A549 (cell line): ENCODE results near the gene BNIPL. TPM values are rescaled to one million over a fixed set of nuclear protein-coding genes. Genes with fewer than 3 reads are reported as not detected.

Experiments used
- ATAC-seq, 2 experiments: fragments of 200-7000 bp in 1 of 2; fragments of >200 bp in 1 of 2; cut with Nextera tagmentation in 1 of 2; cut with Tn5 transposase in 1 of 2; 3 replicates each; pipeline versions ENCODE4 v1.8.0 to v1.9.1; 2018 to 2020; ENCODE audit warnings: mild to moderate bottlenecking in 1 of 2, moderate library complexity in 1 of 2
- CTCF ChIA-PET: fragments of 300-600 bp; sonication (Branson Sonifier 250); formaldehyde crosslinking; extraction: SDS; loops from one replicate; lab custom pipeline; 2021; ENCODE audit warnings: antibody characterized with exemption, inconsistent platforms; lab: Yijun Ruan, JAX
- POLR2A ChIA-PET: fragments of 350-600 bp; formaldehyde crosslinking; extraction: SDS; loops from one replicate; lab custom pipeline; 2021; ENCODE audit warnings: antibody characterized with exemption, inconsistent platforms; lab: Yijun Ruan, JAX
- DNase-seq, 2 experiments: peaks; one replicate each; pipeline versions ENCODE4 v3.0.0 to v3.0.0-alpha.2; 2011 to 2016; ENCODE audit warnings: low read depth in 1 of 2, low spot score in 1 of 2
- FAIRE-seq: peaks from 2 replicates; lab custom pipeline; 2011; peaks lifted over from hg19 to GRCh38; lab: Jason Lieb, UNC
- H3K27ac ChIP-seq, 2 experiments: fragments of >200 bp; sonication (Bioruptor Twin); formaldehyde crosslinking; 3 replicates each; pipeline ENCODE4 v1.5.1; 2016 to 2017
- H3K4me1 ChIP-seq: fragments of >200 bp; sonication (Bioruptor Twin); formaldehyde crosslinking; 3 replicates; pipeline ENCODE4 v1.6.1; 2016
- H3K4me2 ChIP-seq: fragments of >200 bp; sonication (Bioruptor Twin); formaldehyde crosslinking; 3 replicates; pipeline ENCODE4 v1.6.1; 2016
- H3K4me3 ChIP-seq: fragments of >200 bp; sonication (Bioruptor Twin); formaldehyde crosslinking; 3 replicates; pipeline ENCODE4 v1.5.1; 2016
- H3K9me3 ChIP-seq: fragments of >200 bp; sonication (Bioruptor Twin); formaldehyde crosslinking; 3 replicates; pipeline ENCODE4 v1.6.1; 2016
- BCL3 ChIP-seq: fragments of >200 bp; sonication (Bioruptor Twin); formaldehyde crosslinking; IDR thresholded peaks from 3 replicates; pipeline ENCODE4 v1.6.1; 2016
- CEBPB ChIP-seq, 2 experiments: fragments of >200 bp in 1 of 2; sonication (Bioruptor Twin) in 1 of 2; formaldehyde crosslinking in 1 of 2; IDR thresholded peaks; 2 replicates each; pipeline ENCODE4 v1.6.1; 2012 to 2016
- CHD2 ChIP-seq: fragments of 150-350 bp; IDR thresholded peaks from 2 replicates; pipeline ENCODE4 v1.6.1; 2014; ENCODE audit warnings: low read length; ENCODE audit not compliant: partially characterized antibody
- CHD4 ChIP-seq: fragments of 200-600 bp; sonication (generic); IDR thresholded peaks from 2 replicates; pipeline ENCODE4 v1.6.1; 2016; ENCODE audit warnings: antibody characterized with exemption, mild to moderate bottlenecking, borderline replicate concordance
- CTCF ChIP-seq: fragments of >200 bp; sonication (Bioruptor Twin); formaldehyde crosslinking; IDR thresholded peaks from 3 replicates; pipeline ENCODE4 v1.5.1; 2016
- E2F6 ChIP-seq: IDR thresholded peaks from 2 replicates; pipeline ENCODE4 v1.6.1; 2012; ENCODE audit warnings: low read depth, borderline replicate concordance
- EHF ChIP-seq: fragments of 250-450 bp; sonication (Bioruptor Pico); IDR thresholded peaks from 2 replicates; pipeline ENCODE4 v1.5.0; 2020; ENCODE audit warnings: mild to moderate bottlenecking
- EHMT2 ChIP-seq: fragments of 200-600 bp; sonication (generic); IDR thresholded peaks from 2 replicates; pipeline ENCODE4 v1.6.1; 2016; ENCODE audit warnings: antibody characterized with exemption, low read depth, mild to moderate bottlenecking, moderate library complexity
- ESRRA ChIP-seq: fragments of 150-350 bp; IDR thresholded peaks from 2 replicates; pipeline ENCODE4 v1.6.1; 2014; ENCODE audit warnings: mild to moderate bottlenecking, low read length, borderline replicate concordance
- FOSL2 ChIP-seq, 2 experiments: fragments of 450-650 bp in 1 of 2; fragments of >200 bp in 1 of 2; sonication (Bioruptor Twin) in 1 of 2; formaldehyde crosslinking; IDR thresholded peaks; 2 replicates each; pipeline versions ENCODE4 v1.5.0 to v1.6.1; 2016 to 2020; ENCODE audit warnings: mild to moderate bottlenecking in 1 of 2, moderate library complexity in 1 of 2
- FOXS1 ChIP-seq: fragments of 250-450 bp; sonication (Bioruptor Pico); IDR thresholded peaks from 2 replicates; pipeline ENCODE4 v1.5.0; 2020; ENCODE audit warnings: mild to moderate bottlenecking, moderate library complexity
- HMGXB4 ChIP-seq: fragments of 250-450 bp; sonication (Bioruptor Pico); IDR thresholded peaks from 2 replicates; pipeline ENCODE4 v1.5.0; 2021; ENCODE audit warnings: mild to moderate bottlenecking, moderate library complexity, borderline replicate concordance
- HOXB5 ChIP-seq: fragments of 250-450 bp; sonication (Bioruptor Pico); IDR thresholded peaks from 2 replicates; pipeline ENCODE4 v1.5.0; 2020; ENCODE audit warnings: mild to moderate bottlenecking, moderate library complexity
- JUN ChIP-seq, 2 experiments: fragments of >200 bp; sonication (Bioruptor Twin); formaldehyde crosslinking; IDR thresholded peaks; 2 replicates in 1 of 2; 3 replicates in 1 of 2; pipeline ENCODE4 v1.6.1; 2016 to 2017
- JUNB ChIP-seq: fragments of >200 bp; sonication (Bioruptor Twin); formaldehyde crosslinking; IDR thresholded peaks from 2 replicates; pipeline ENCODE4 v1.6.1; 2016
- MAX ChIP-seq: IDR thresholded peaks from 2 replicates; pipeline ENCODE4 v1.6.1; 2012
- MYC ChIP-seq: IDR thresholded peaks from 2 replicates; pipeline ENCODE4 v1.6.1; 2012; ENCODE audit warnings: mild to moderate bottlenecking, inconsistent platforms, low read length, improper control_type of control experiment, borderline replicate concordance
- NPAS2 ChIP-seq: fragments of 250-450 bp; sonication (Bioruptor Pico); IDR thresholded peaks from 2 replicates; pipeline ENCODE4 v1.8.0; 2022; ENCODE audit warnings: mild to moderate bottlenecking, moderate library complexity, borderline replicate concordance
- PHF8 ChIP-seq: fragments of 200-600 bp; sonication (generic); IDR thresholded peaks from 2 replicates; pipeline ENCODE4 v1.6.1; 2016; ENCODE audit warnings: low read depth, mild to moderate bottlenecking, antibody characterized with exemption, moderate library complexity, borderline replicate concordance
- POLR2A ChIP-seq: IDR thresholded peaks from 2 replicates; pipeline ENCODE4 v1.6.1; 2012; ENCODE audit warnings: mild to moderate bottlenecking, low read length
- POLR2AphosphoS2 ChIP-seq: conservative IDR thresholded peaks from 2 replicates; pipeline ENCODE4 v1.6.1; 2012; ENCODE audit warnings: low read length, improper control_type of control experiment, inconsistent platforms
- RAD21 ChIP-seq, 2 experiments: fragments of >200 bp in 1 of 2; sonication (Bioruptor Twin) in 1 of 2; formaldehyde crosslinking in 1 of 2; IDR thresholded peaks in 1 of 2; conservative IDR thresholded peaks in 1 of 2; 2 replicates in 1 of 2; 3 replicates in 1 of 2; pipeline ENCODE4 v1.6.1; 2012 to 2018; ENCODE audit warnings: inconsistent platforms in 1 of 2
- SMC3 ChIP-seq: fragments of >200 bp; sonication (Bioruptor Twin); formaldehyde crosslinking; IDR thresholded peaks from 3 replicates; pipeline ENCODE4 v1.6.1; 2018; ENCODE audit warnings: inconsistent platforms
- SREBF2 ChIP-seq: fragments of 450-650 bp; IDR thresholded peaks from 2 replicates; pipeline ENCODE4 v1.6.1; 2014; ENCODE audit warnings: mild to moderate bottlenecking, moderate library complexity
- TFCP2L1 ChIP-seq: fragments of 250-450 bp; sonication (Bioruptor Pico); IDR thresholded peaks from 2 replicates; pipeline ENCODE4 v1.5.0; 2021; ENCODE audit warnings: mild to moderate bottlenecking
- ZC3H11A ChIP-seq: fragments of 450-650 bp; IDR thresholded peaks from 2 replicates; pipeline ENCODE4 v1.6.1; 2014; ENCODE audit warnings: antibody characterized with exemption, mild to moderate bottlenecking
- ZFP36 ChIP-seq: fragments of 450-650 bp; IDR thresholded peaks from 2 replicates; pipeline ENCODE4 v1.6.1; 2014; ENCODE audit warnings: borderline replicate concordance; ENCODE audit not compliant: partially characterized antibody
- ZSCAN20 ChIP-seq: fragments of 250-450 bp; sonication (Bioruptor Pico); IDR thresholded peaks from 2 replicates; pipeline ENCODE4 v1.8.0; 2022; ENCODE audit warnings: mild to moderate bottlenecking, moderate library complexity
- WGBS: methylation state at CpG from one replicate; pipeline ENCODE4 v1.1.6; 2017; ENCODE audit errors: missing lambda C conversion rate; 5-methylcytosine and 5-hydroxymethylcytosine counted together
- polyA plus RNA-seq, 4 experiments: library from polyadenylated mRNA; depleted of rRNA in 3 of 4; stranded (reverse); fragments of >200 nt; fragmentation: RNase III in 1 of 4; extraction: RNeasy Plus Mini Kit Qiagen cat#74134 plus additional on column Dnase treatment in 1 of 4; gene quantifications; 2 replicates in 3 of 4; 3 replicates in 1 of 4; pipeline ENCODE4 v1.2.3, GENCODE V29; 2011 to 2017

The BNIPL gene
- polyA plus RNA-seq, 2 of the 4 experiments (the other 2 are of a cell fraction) = 0.22 to 0.30 TPM

GRCh38 chr1:151047591-151047924 lies 11.2 kb downstream of the BNIPL start, which contains the start of gene C1orf56:
Gene C1orf56 (plus strand): TSS chr1:151047751. CDS start chr1:151047848, 97 bp downstream.
- ATAC-seq (peak; percentile 82 to 84), FAIRE-seq (no peak), DNase-seq (peak; percentile 76 to 91)
- H3K9me3 ChIP-seq = no peaks in the 10 kb centered on the region
- CTCF ChIA-PET = interaction anchor here (0.6 to 7.8 kb wide), 18 partner anchors 8 to 90 kb away, joined by 3 to 62 read pairs (median 3); partner anchors contain the start of genes CDC42SE1 and MINDY1
- POLR2A ChIA-PET = interaction anchor here (1.0 to 2.0 kb wide), 5 partner anchors 12 to 41 kb away, joined by 3 to 34 read pairs (median 4); partner anchors contain the start of genes CDC42SE1, MINDY1 and MLLT11
- peaks cover 16% of the 10 kb centered on the region for H3K4me1 ChIP-seq
- peak within 1 kb of the TSS; percentile 80 for H3K4me3 ChIP-seq
- no peak for TF ChIP-seq SREBF2
- TF ChIP-seq MYC = no peak
- TF ChIP-seq ZSCAN20 (CRISPR knock-in tag) = no peak
- TF ChIP-seq ZC3H11A = no peak
- no peak; the same call in 1 of the 2 replicates for TF ChIP-seq MAX
- no peak for TF ChIP-seq CHD2
- TF ChIP-seq BCL3 = peak; percentile 71; the same call in 1 of the 3 replicates
- TF ChIP-seq POLR2A = peak; percentile 61
- peak in 1 of 2 experiments; percentile 53; a peak in 1 of 5 replicates for TF ChIP-seq JUN (IDR thresholded peaks at IDR 0.05)
- TF ChIP-seq ESRRA = no peak
- no peak for TF ChIP-seq CHD4
- TF ChIP-seq JUNB = no peak
- TF ChIP-seq FOSL2 (IDR thresholded peaks at IDR 0.05) = no peak
- no peak for TF ChIP-seq FOSL2 (CRISPR knock-in tag; IDR thresholded peaks at IDR 0.05)
- TF ChIP-seq RAD21 (conservative IDR thresholded peaks at IDR 0.05 in 1 of 2, IDR thresholded peaks at IDR 0.05 in 1 of 2) = no peak
- TF ChIP-seq CEBPB (IDR thresholded peaks at IDR 0.05) = no peak
- no peak for TF ChIP-seq HMGXB4 (CRISPR knock-in tag)
- TF ChIP-seq TFCP2L1 (CRISPR knock-in tag) = 0 out of 2 replicates have a peak, but pooled peaks have one; percentile 37
- TF ChIP-seq FOXS1 (CRISPR knock-in tag) = no peak
- no peak for TF ChIP-seq SMC3
- H3K27ac ChIP-seq = peak within 1 kb of the TSS; percentile 94 to 96
- WGBS = 4% methylated on average over 17 of the region's 29 CpGs
- H3K4me2 ChIP-seq = peak within 1 kb of the TSS; percentile 95

GRCh38 chr1:151047925-151048644 lies 11.7 kb downstream of the BNIPL start:
- Histone ChIP-seq H3K4me2 (peak overlapping the region; percentile 95), H3K9me3 (no peaks in the 10 kb centered on the region), H3K4me1 (peaks cover 16% of the 10 kb centered on the region), H3K4me3 (peak overlapping the region; percentile 80), H3K27ac (peak overlapping the region; percentile 94 to 96)
- DNase-seq (peak; percentile 83 to 96), ATAC-seq (peak; percentile 87 to 91), FAIRE-seq (no peak)
- POLR2A ChIA-PET = interaction anchor here (0.7 to 2.0 kb wide), 7 partner anchors 12 to 196 kb away, joined by 3 to 34 read pairs (median 3); partner anchors contain the start of genes ANXA9, CDC42SE1, MINDY1 and MLLT11
- CTCF ChIA-PET = interaction anchor here (0.8 to 7.8 kb wide), 17 partner anchors 9 to 91 kb away, joined by 3 to 62 read pairs (median 3); partner anchors contain the start of genes BNIPL, CDC42SE1 and MINDY1
- WGBS = 2% methylated on average over 21 of the region's 48 CpGs
- peak; percentile 80 for TF ChIP-seq MAX
- peak; percentile 67; the same call in 2 of the 3 replicates for TF ChIP-seq CTCF
- TF ChIP-seq ZFP36 = no peak
- TF ChIP-seq EHF = no peak
- TF ChIP-seq HOXB5 = peak; percentile 32; the same call in 1 of the 2 replicates
- peak; percentile 26 to 31; a peak in 2 of 5 replicates for TF ChIP-seq JUN (IDR thresholded peaks at IDR 0.05)
- no peak for TF ChIP-seq EHMT2
- peak; percentile 62; the same call in 1 of the 2 replicates for TF ChIP-seq E2F6
- peak; percentile 88; the same call in 1 of the 2 replicates for TF ChIP-seq POLR2AphosphoS2
- TF ChIP-seq RAD21 (conservative IDR thresholded peaks at IDR 0.05 in 1 of 2, IDR thresholded peaks at IDR 0.05 in 1 of 2) = peak in 1 of 2 experiments; percentile 17; a peak in 1 of 5 replicates
- TF ChIP-seq MYC = no peak
- TF ChIP-seq PHF8 = peak; percentile 38; the same call in 1 of the 2 replicates
- TF ChIP-seq NPAS2 = no peak
